H1 (cell line): ENCODE measurements around the gene RAB31.

ENCODE experiments used
- ATF3 ChIP-seq: IDR thresholded peaks from 2 replicates; pipeline ENCODE4 v1.6.1; 2011; ENCODE audit warnings: low read depth, mild to moderate bottlenecking, low read length; ENCODE audit not compliant: insufficient read depth
- CREB1 ChIP-seq: IDR thresholded peaks from 2 replicates; pipeline ENCODE4 v1.6.1; 2012; ENCODE audit warnings: inconsistent platforms
- CTCF ChIP-seq, 3 experiments: IDR thresholded peaks; 1 replicate in 2 of 3; 2 replicates in 1 of 3; pipeline versions ENCODE4 v1.5.1 to v1.6.1; 2011; ENCODE audit warnings: low read length in 3 of 3, mild to moderate bottlenecking in 3 of 3, inconsistent platforms in 2 of 3, low read depth in 1 of 3, moderate library complexity in 1 of 3; ENCODE audit not compliant: insufficient read depth in 1 of 3; ENCODE audit errors: control extremely low read depth in 1 of 3
- EP300 ChIP-seq, 2 experiments: IDR thresholded peaks; 1 replicate in 1 of 2; 2 replicates in 1 of 2; pipeline ENCODE4 v1.6.1; 2011 to 2012; ENCODE audit warnings: low read depth in 2 of 2, low read length in 2 of 2, mild to moderate bottlenecking in 2 of 2, borderline replicate concordance in 1 of 2, inconsistent platforms in 1 of 2, moderate library complexity in 1 of 2
- HDAC2 ChIP-seq, 2 experiments: fragments of 300-600 bp in 1 of 2; sonication (generic) in 1 of 2; IDR thresholded peaks; 2 replicates each; pipeline ENCODE4 v1.6.1; 2011 to 2012; ENCODE audit warnings: low read depth in 2 of 2, low read length in 2 of 2, mild to moderate bottlenecking in 2 of 2, moderate library complexity in 2 of 2, borderline replicate concordance in 1 of 2, inconsistent platforms in 1 of 2
- MAFK ChIP-seq: IDR thresholded peaks from 2 replicates; pipeline ENCODE4 v1.6.1; 2012; ENCODE audit warnings: low read depth, mild to moderate bottlenecking, improper control_type of control experiment, low read length
- POLR2A ChIP-seq, 2 experiments: IDR thresholded peaks; 1 replicate in 1 of 2; 2 replicates in 1 of 2; pipeline ENCODE4 v1.6.1; 2011; ENCODE audit warnings: low read depth in 2 of 2, low read length in 2 of 2, mild to moderate bottlenecking in 2 of 2; ENCODE audit errors: control extremely low read depth in 1 of 2
- POLR2AphosphoS5 ChIP-seq: IDR thresholded peaks from 2 replicates; pipeline ENCODE4 v1.6.1; 2011; ENCODE audit warnings: low read depth, low read length
- YY1 ChIP-seq: IDR thresholded peaks from 2 replicates; pipeline ENCODE4 v1.6.1; 2011; ENCODE audit warnings: low read depth, mild to moderate bottlenecking, low read length
- ZNF274 ChIP-seq: IDR thresholded peaks from 2 replicates; pipeline ENCODE4 v1.7.0; 2012; ENCODE audit warnings: low read length, borderline replicate concordance; ENCODE audit errors: extremely low read depth
- TF ChIP-seq, protein P1 (sequence below): IDR thresholded peaks from 2 replicates; pipeline ENCODE4 v1.6.1; 2012; ENCODE audit warnings: inconsistent platforms

- TF ChIP-seq CTCF (IDR thresholded peaks at IDR 0.05; ENCODE audit: control extremely low read depth in 1 of 3, insufficient read depth in 1 of 3, low read depth in 1 of 3, low read length in 3 of 3) (no peak), EP300 (IDR thresholded peaks at IDR 0.05; ENCODE audit: borderline replicate concordance in 1 of 2, low read depth in 2 of 2, low read length in 2 of 2) (no peak), ATF3 (no peak), YY1 (no peak), ZNF274 (no peak), POLR2A (IDR thresholded peaks at IDR 0.05; ENCODE audit: control extremely low read depth in 1 of 2, low read depth in 2 of 2, low read length in 2 of 2) (no peak), HDAC2 (IDR thresholded peaks at IDR 0.05; ENCODE audit: borderline replicate concordance in 1 of 2, low read depth in 2 of 2, low read length in 2 of 2) (no peak), POLR2AphosphoS5 (no peak), MAFK (no peak), CREB1 (no peak)
- TF ChIP-seq, protein P1, sequence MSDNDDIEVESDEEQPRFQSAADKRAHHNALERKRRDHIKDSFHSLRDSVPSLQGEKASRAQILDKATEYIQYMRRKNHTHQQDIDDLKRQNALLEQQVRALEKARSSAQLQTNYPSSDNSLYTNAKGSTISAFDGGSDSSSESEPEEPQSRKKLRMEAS: no peak
Observed at GRCh38 chr18:9774150-9774549, 66.0 kb downstream of the RAB31 start.
